GM12864 (cell line): Measurements from ENCODE around the gene FLNB.

Experiments
- DNase-seq: peaks from one replicate; pipeline ENCODE4 v3.0.0-alpha.2; 2011; ENCODE audit warnings: low read depth
- H3K4me3 ChIP-seq: 2 replicates; pipeline ENCODE4 v1.5.1; 2011; ENCODE audit warnings: mild to moderate bottlenecking, low read depth, low read length, control low read depth
- CTCF ChIP-seq: IDR thresholded peaks from 2 replicates; pipeline ENCODE4 v1.5.1; 2011; ENCODE audit warnings: low read depth, mild to moderate bottlenecking, moderate library complexity, low read length, control low read depth, inconsistent platforms; ENCODE audit errors: missing control alignments

The FLNB gene

DNA sequence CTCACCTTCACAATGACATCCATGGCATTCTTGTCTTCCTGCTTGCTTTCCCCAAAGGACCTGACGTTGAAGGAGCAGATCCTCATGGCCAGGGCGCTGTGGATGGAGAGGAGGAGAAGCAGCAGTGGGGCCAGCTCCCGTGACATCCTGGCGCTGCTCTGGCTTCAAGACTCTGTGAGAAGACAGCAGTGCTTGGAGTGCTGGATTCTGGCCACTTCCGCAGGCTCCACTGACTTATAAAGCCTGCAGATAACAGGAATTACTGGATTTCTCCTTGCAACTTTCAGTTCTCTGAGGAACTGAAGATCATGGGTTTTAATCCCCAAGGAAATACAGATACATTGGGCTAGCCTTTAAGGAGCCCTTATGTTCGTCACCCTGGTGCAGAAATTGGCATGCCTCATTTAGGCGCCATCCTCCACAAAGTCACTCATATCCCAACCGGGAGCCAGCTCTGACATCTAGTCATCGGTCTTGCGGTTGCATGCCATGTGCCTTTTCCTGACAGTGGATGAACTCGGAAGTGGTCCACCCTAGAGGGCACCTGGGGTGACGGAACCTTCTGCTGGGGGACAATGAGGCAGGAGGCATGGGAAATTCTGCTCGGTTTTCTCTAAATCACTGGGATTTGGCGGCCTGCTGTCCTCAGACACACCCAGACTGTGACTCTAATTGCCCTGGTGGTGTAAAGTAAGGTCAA, 202.7 kb downstream of the FLNB start, which contains the start of gene DNASE1L3:
DNASE1L3 (minus strand) TSS at position 212 of the 700 bp plus-strand sequence; CDS start at position 146, 66 bp downstream.
- TF ChIP-seq CTCF, result no peak
- no peak for DNase-seq
- H3K4me3 ChIP-seq, result no peak within 1 kb of the TSS

DNA sequence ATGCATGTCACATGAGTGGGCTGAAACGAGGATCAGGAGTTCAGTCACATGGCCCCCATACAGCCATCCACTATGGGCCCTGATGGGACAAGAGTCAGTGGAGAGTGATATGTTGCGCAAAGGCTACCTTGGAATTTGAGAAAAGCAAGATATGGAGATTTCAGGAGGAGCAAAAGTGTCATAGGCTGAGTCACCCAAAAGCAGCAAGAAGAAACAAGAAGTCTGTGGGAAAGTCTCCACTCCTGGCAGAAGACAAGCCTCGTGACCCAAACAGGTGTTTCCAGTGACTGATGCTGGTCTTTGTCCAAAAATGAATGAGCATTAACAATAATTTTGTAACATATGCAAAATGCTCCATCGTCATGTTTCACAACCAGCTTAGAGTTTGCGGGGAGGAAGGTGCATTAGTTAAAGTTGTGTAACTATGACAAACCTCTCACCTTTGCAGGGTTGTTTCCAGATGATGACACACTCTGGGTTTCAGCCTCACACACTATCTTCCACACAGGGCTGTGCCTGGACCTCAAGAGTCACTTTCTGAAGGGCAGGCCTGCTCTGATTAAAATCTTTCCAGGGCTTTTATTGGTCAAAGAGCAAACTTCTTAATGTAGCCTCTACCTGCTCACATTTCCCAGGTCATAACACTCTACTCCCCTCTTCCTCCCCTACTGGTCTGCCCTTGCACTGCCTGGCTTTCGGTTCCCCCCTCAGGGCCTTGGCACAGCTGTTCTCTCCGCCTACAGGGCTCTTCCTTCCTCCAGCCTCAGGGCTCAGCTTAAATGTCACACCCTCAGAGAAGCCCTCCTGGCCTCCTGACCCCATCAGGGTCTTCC, 206.5 kb downstream of the FLNB start:
- DNase-seq, result peak; percentile 72
- H3K4me3 ChIP-seq, result no peak overlapping the region
- TF ChIP-seq CTCF, result peak; percentile 67

- DNase-seq, result no peak
- no peak overlapping the region for H3K4me3 ChIP-seq
- no peak for TF ChIP-seq CTCF
These were observed 207.2 kb downstream of the FLNB start for GRCh38 chr3:58215317-58216025.

DNA sequence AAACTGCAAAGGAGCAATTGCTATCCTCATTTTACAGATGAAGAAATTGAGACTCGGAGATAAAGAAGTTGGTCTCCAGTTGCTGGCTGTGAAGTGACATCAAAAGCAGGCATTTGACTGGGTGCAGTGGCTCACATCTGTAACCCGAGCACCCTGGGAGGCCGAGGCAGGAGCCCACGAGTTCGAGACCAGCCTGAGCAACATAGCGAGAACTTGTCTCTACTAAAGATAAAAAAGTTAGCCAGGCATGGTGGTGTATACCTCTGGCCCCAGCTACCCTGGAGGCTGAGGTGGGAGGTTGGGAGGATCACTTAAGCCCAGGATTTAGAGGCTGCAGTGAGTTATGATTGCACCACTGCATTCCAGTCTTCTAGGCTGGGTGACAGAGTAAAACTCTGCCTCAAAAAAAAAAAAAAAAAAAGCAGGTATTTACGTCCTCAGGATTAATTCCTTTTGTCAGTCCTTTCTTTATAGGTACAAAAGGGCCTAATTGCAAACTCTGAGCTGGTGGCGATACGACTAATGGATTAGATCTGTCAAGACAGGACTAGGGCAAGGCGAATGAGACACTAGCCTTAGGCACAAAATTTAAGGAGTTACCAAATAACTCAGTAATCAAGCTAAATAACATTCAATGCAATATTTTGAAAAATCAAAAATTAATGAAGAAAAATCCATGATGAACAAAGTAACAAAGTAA, 208.4 kb downstream of the FLNB start:
- no peak overlapping the region for H3K4me3 ChIP-seq
- DNase-seq, result no peak
- no peak for TF ChIP-seq CTCF

DNA sequence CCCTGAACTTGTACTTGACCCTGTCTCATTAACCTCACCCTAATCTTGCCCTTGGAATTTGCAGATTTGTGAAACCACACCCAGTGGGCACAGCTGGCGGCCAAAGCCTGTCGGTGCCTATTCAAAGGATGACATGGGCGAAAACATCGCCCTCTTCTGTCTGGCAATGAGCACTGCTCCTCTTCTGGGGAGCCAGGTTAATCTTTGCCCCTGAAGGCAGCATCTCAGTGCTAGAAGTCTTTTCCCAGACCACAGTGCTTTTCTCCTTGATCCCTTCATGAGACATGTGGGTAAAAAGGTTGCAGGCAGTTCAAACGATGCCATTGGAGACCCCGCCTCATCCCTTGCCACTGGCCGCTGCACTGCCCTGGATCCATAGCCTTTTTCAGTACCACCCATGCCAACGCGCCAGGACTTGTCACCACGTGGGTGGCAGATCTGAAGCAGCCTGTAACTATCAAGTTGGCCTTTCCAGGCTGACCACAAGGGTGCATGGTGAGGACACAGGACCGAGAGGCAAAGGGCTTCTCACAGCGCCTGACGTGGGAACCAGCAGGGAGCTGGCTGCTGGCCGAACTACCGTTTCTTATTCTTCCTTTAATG, 209.1 kb downstream of the FLNB start:
- H3K4me3 ChIP-seq, result no peak overlapping the region
- no peak for DNase-seq
- peak; percentile 93 for TF ChIP-seq CTCF

DNA sequence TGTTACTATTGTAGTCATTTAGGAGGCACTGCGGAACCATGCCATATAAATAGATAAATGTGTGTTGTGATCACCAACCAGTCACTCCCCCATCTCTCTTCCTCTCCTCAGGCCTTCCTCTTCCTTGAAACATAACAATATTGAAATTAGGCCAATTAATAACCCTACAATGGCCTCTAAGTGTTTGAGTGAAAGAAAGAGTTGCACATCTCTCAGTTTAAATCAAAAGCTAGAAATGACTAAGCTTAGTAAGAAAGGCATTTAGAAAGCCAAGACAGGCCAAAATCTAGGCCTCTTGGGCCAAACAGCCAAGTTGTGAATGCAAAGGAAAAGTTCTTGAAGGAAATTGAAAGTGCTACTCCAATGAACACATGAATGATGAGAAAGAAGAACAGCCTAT, 210.7 kb downstream of the FLNB start:
- no peak for TF ChIP-seq CTCF
- no peak overlapping the region for H3K4me3 ChIP-seq
- DNase-seq, result no peak
